ENCODE results near the gene S100PBP. TPM values are rescaled to one million over a fixed set of nuclear protein-coding genes. Genes with fewer than 3 reads are reported as not detected.

Gene S100PBP
- polyA plus RNA-seq, 4 donors = 26.3 to 38.3 (median 32.9) TPM

GRCh38 chr1:32868085-32868484, 50.6 kb downstream of the S100PBP start:
- DNase-seq (ENCODE audit: low read depth in 4 of 4, low spot score in 3 of 4) = no peak

- DNase-seq (ENCODE audit: low read depth in 4 of 4, low spot score in 3 of 4) = no peak
These were observed 51.5 kb downstream of the S100PBP start for GRCh38 chr1:32868806-32869455.

GRCh38 chr1:32869923-32870614, 52.6 kb downstream of the S100PBP start:
- DNase-seq (ENCODE audit: low read depth in 4 of 4, low spot score in 3 of 4) = no peak

- DNase-seq (ENCODE audit: low read depth in 4 of 4, low spot score in 3 of 4) = no peak
These were observed 53.3 kb downstream of the S100PBP start, which contains the start of gene FNDC5 for GRCh38 chr1:32870615-32871363. FNDC5 (minus strand) TSS chr1:32870912.

GRCh38 chr1:32871364-32872191, 54.1 kb downstream of the S100PBP start:
- DNase-seq (ENCODE audit: low read depth in 4 of 4, low spot score in 3 of 4) = no peak

GRCh38 chr1:32872192-32872460, 54.7 kb downstream of the S100PBP start:
- no peak for DNase-seq (ENCODE audit: low read depth in 4 of 4, low spot score in 3 of 4)

GRCh38 chr1:32873484-32873883, 56.0 kb downstream of the S100PBP start:
- DNase-seq (ENCODE audit: low read depth in 4 of 4, low spot score in 3 of 4) = no peak

- DNase-seq (ENCODE audit: low read depth in 4 of 4, low spot score in 3 of 4) = no peak
These were observed 57.7 kb downstream of the S100PBP start for GRCh38 chr1:32874860-32875752.

- DNase-seq (ENCODE audit: low read depth in 4 of 4, low spot score in 3 of 4) = peak in 1 of 4 donors; percentile 15
These were observed 59.1 kb downstream of the S100PBP start for GRCh38 chr1:32876341-32877210.

- DNase-seq (ENCODE audit: low read depth in 4 of 4, low spot score in 3 of 4) = no peak
These were observed 60.0 kb downstream of the S100PBP start for GRCh38 chr1:32877211-32878110.

- no peak for DNase-seq (ENCODE audit: low read depth in 4 of 4, low spot score in 3 of 4)
These were observed 60.7 kb downstream of the S100PBP start for GRCh38 chr1:32878183-32878582.

- DNase-seq (ENCODE audit: low read depth in 4 of 4, low spot score in 3 of 4) = no peak
These were observed 61.2 kb downstream of the S100PBP start for GRCh38 chr1:32878637-32879041.

GRCh38 chr1:32881291-32881690, 63.8 kb downstream of the S100PBP start:
- DNase-seq (ENCODE audit: low read depth in 4 of 4, low spot score in 3 of 4) = no peak

GRCh38 chr1:32881871-32882850, 64.7 kb downstream of the S100PBP start:
- no peak for DNase-seq (ENCODE audit: low read depth in 4 of 4, low spot score in 3 of 4)

- no peak for DNase-seq (ENCODE audit: low read depth in 4 of 4, low spot score in 3 of 4)
These were observed 66.0 kb downstream of the S100PBP start for GRCh38 chr1:32883338-32884031.

- DNase-seq (ENCODE audit: low read depth in 4 of 4, low spot score in 3 of 4) = no peak
These were observed 66.5 kb downstream of the S100PBP start for GRCh38 chr1:32884032-32884372.
